HepG2 (cell line): ENCODE results near the gene PARD3. TPM values are rescaled to one million over a fixed set of nuclear protein-coding genes. Genes with fewer than 3 reads are reported as not detected.
A peak's percentile ranks its signal among the peaks of the same experiment; 100 is the strongest.

Experiments
- ARID4A ChIP-seq: sonication (generic); formaldehyde crosslinking; IDR thresholded peaks from 2 replicates; pipeline ENCODE4 v1.5.0; 2020; ENCODE audit warnings: mild to moderate bottlenecking, missing genetic modification reagents, borderline replicate concordance
- BCL3 ChIP-seq: sonication (generic); formaldehyde crosslinking; IDR thresholded peaks from 2 replicates; pipeline ENCODE4 v1.5.1; 2020; ENCODE audit warnings: mild to moderate bottlenecking, missing genetic modification reagents, moderate library complexity
- CBX2 ChIP-seq, 2 experiments: fragments of 200-600 bp in 1 of 2; sonication (generic); formaldehyde crosslinking in 1 of 2; IDR thresholded peaks; 2 replicates each; pipeline versions ENCODE4 v1.7.0 to v1.8.1; 2018 to 2022; ENCODE audit warnings: low read depth in 2 of 2, low read length in 1 of 2, mild to moderate bottlenecking in 1 of 2, missing genetic modification reagents in 1 of 2
- ELF3 ChIP-seq: IDR thresholded peaks from 2 replicates; pipeline ENCODE4 v1.6.1; 2016; ENCODE audit warnings: missing genetic modification reagents, missing compliant biosample characterization
- FOXO1 ChIP-seq: sonication (generic); formaldehyde crosslinking; IDR thresholded peaks from 2 replicates; pipeline ENCODE4 v1.4.0; 2020; ENCODE audit warnings: missing genetic modification reagents
- GABPB1 ChIP-seq: IDR thresholded peaks from 2 replicates; pipeline ENCODE4 v1.6.1; 2016; ENCODE audit warnings: mild to moderate bottlenecking, missing genetic modification reagents, moderate library complexity, missing compliant biosample characterization
- HOXD1 ChIP-seq: sonication (generic); formaldehyde crosslinking; IDR thresholded peaks from 2 replicates; pipeline ENCODE4 v1.5.0; 2020; ENCODE audit warnings: missing genetic modification reagents
- IRF2 ChIP-seq: IDR thresholded peaks from 2 replicates; pipeline ENCODE4 v1.6.1; 2018; ENCODE audit warnings: missing genetic modification reagents, missing compliant biosample characterization
- REST ChIP-seq, 2 experiments: IDR thresholded peaks; 2 replicates each; pipeline ENCODE4 v1.6.1; 2011 to 2012; ENCODE audit warnings: low read length in 2 of 2, borderline replicate concordance in 1 of 2, low read depth in 1 of 2, mild to moderate bottlenecking in 1 of 2, moderate library complexity in 1 of 2
- SALL2 ChIP-seq: sonication (generic); formaldehyde crosslinking; IDR thresholded peaks from 2 replicates; pipeline ENCODE4 v1.8.1; 2023; ENCODE audit warnings: mild to moderate bottlenecking, missing genetic modification reagents, inconsistent platforms
- XRCC5 ChIP-seq: fragments of 200-400 bp; formaldehyde crosslinking; optimal IDR thresholded peaks from 2 replicates; pipeline ENCODE3; 2017; ENCODE audit warnings: mild to moderate bottlenecking, low read length
- ZC3H13 ChIP-seq: sonication (generic); formaldehyde crosslinking; IDR thresholded peaks from 2 replicates; pipeline ENCODE4 v1.8.1; 2023; ENCODE audit warnings: mild to moderate bottlenecking, missing genetic modification reagents, moderate library complexity
- ZNF121 ChIP-seq: sonication (generic); formaldehyde crosslinking; IDR thresholded peaks from 2 replicates; pipeline ENCODE4 v1.5.0; 2020; ENCODE audit warnings: mild to moderate bottlenecking, missing genetic modification reagents
- ZNF251 ChIP-seq: sonication (generic); formaldehyde crosslinking; IDR thresholded peaks from 2 replicates; pipeline ENCODE4 v1.9.0; 2021; ENCODE audit warnings: mild to moderate bottlenecking, missing genetic modification reagents
- ZNF776 ChIP-seq: sonication (generic); formaldehyde crosslinking; IDR thresholded peaks from 2 replicates; pipeline ENCODE4 v1.4.0; 2020; ENCODE audit warnings: mild to moderate bottlenecking, missing genetic modification reagents
- ZXDC ChIP-seq: sonication (generic); formaldehyde crosslinking; IDR thresholded peaks from 2 replicates; pipeline ENCODE4 v1.5.0; 2020; ENCODE audit warnings: mild to moderate bottlenecking, missing genetic modification reagents
- polyA plus RNA-seq, 8 experiments: library from polyadenylated mRNA; depleted of rRNA in 3 of 8; stranded (reverse) in 7 of 8; unstranded in 1 of 8; fragments of >200 nt; fragmentation: Illumina TruSeq in 4 of 8; extraction: Trizol in 4 of 8; gene quantifications; 2 replicates each; pipeline versions ENCODE4 v1.2.1 to v1.2.3, GENCODE V29; 2011 to 2016; ENCODE audit warnings: low read depth in 4 of 8, missing spikeins in 1 of 8, mixed read lengths in 1 of 8; ENCODE audit not compliant: insufficient read depth in 1 of 8
- total RNA-seq, 5 experiments: library from RNA; depleted of rRNA; stranded (reverse); fragments of >200 nt; fragmentation: Illumina TruSeq; extraction: Trizol; gene quantifications; 2 replicates each; pipeline ENCODE4 v1.2.3, GENCODE V29; 2016; ENCODE audit warnings: low read depth in 1 of 5

Gene PARD3
- total and polyA plus RNA-seq, 2 of the 13 experiments (the other 11 are each of a cell fraction or from before 2014, with no cell fraction given), result 40.9 to 60.0 TPM

- TF ChIP-seq ARID4A (CRISPR knock-in tag), result no peak
- TF ChIP-seq FOXO1 (CRISPR knock-in tag), result no peak
- TF ChIP-seq ZC3H13 (CRISPR knock-in tag), result no peak
- TF ChIP-seq ELF3 (CRISPR knock-in tag), result no peak
- TF ChIP-seq REST (IDR thresholded peaks at IDR 0.05; ENCODE audit: borderline replicate concordance in 1 of 2, low read depth in 1 of 2, low read length in 2 of 2), result no peak
- no peak for TF ChIP-seq XRCC5
- TF ChIP-seq ZXDC (CRISPR knock-in tag), result no peak
- TF ChIP-seq IRF2, result no peak
- no peak for TF ChIP-seq HOXD1
- no peak for TF ChIP-seq BCL3 (CRISPR knock-in tag)
- no peak for TF ChIP-seq ZNF251 (CRISPR knock-in tag)
- TF ChIP-seq ZNF776 (CRISPR knock-in tag), result no peak
- TF ChIP-seq SALL2 (CRISPR knock-in tag), result no peak
- TF ChIP-seq CBX2 (IDR thresholded peaks at IDR 0.05; ENCODE audit: low read depth, low read length), result no peak
- TF ChIP-seq CBX2 (CRISPR knock-in tag; IDR thresholded peaks at IDR 0.05; ENCODE audit: low read depth), result no peak
- peak; percentile 88 for TF ChIP-seq ZNF121
- no peak for TF ChIP-seq GABPB1 (CRISPR knock-in tag)
These were observed 341.1 kb downstream of the PARD3 start (continued) for GRCh38 chr10:34474009-34474376.
